H9 (cell line): Measurements from ENCODE around the gene C2CD2. TPM values are rescaled to one million over a fixed set of nuclear protein-coding genes. Genes with fewer than 3 reads are reported as not detected.
A peak's percentile ranks its signal among the peaks of the same experiment; 100 is the strongest.

ENCODE experiments used
- DNase-seq: peaks from one replicate; pipeline ENCODE4 v3.0.0-alpha.2; 2017
- H2AFZ ChIP-seq: one replicate; pipeline ENCODE4 v1.6.1; 2013; ENCODE audit warnings: mild to moderate bottlenecking, low read length, control low read depth, moderate library complexity
- H2AK5ac ChIP-seq: 2 replicates; pipeline ENCODE4 v1.6.1; 2013; ENCODE audit warnings: low read length, control low read depth, mixed read lengths; ENCODE audit not compliant: insufficient read length
- H2BK120ac ChIP-seq: one replicate; pipeline ENCODE4 v1.6.1; 2013; ENCODE audit warnings: low read depth, mild to moderate bottlenecking, low read length, control low read depth, inconsistent platforms; ENCODE audit not compliant: poor library complexity, severe bottlenecking
- H2BK12ac ChIP-seq: 2 replicates; pipeline ENCODE4 v1.6.1; 2013; ENCODE audit warnings: low read length, control low read depth, mixed read lengths, low read depth; ENCODE audit not compliant: insufficient read length
- H2BK15ac ChIP-seq: 2 replicates; pipeline ENCODE4 v1.6.1; 2013; ENCODE audit warnings: low read depth, low read length, control low read depth
- H2BK20ac ChIP-seq: one replicate; pipeline ENCODE4 v1.6.1; 2013; ENCODE audit warnings: low read depth, mild to moderate bottlenecking, low read length, control low read depth, inconsistent platforms; ENCODE audit not compliant: poor library complexity, severe bottlenecking
- H2BK5ac ChIP-seq: 2 replicates; pipeline ENCODE4 v1.6.1; 2013; ENCODE audit warnings: low read length, control low read depth, mixed read lengths; ENCODE audit not compliant: insufficient read length
- H3K14ac ChIP-seq: 2 replicates; pipeline ENCODE4 v1.6.1; 2013; ENCODE audit warnings: low read length, control low read depth; ENCODE audit not compliant: insufficient read depth
- H3K18ac ChIP-seq: 2 replicates; pipeline ENCODE4 v1.6.1; 2013; ENCODE audit warnings: low read depth, mild to moderate bottlenecking, mixed read lengths, low read length, control low read depth; ENCODE audit not compliant: insufficient read length
- H3K23ac ChIP-seq: 2 replicates; pipeline ENCODE4 v1.6.1; 2013; ENCODE audit warnings: low read length, control low read depth, mixed read lengths, low read depth; ENCODE audit not compliant: insufficient read length
- H3K23me2 ChIP-seq: 2 replicates; pipeline ENCODE4 v1.6.1; 2013; ENCODE audit warnings: low read depth, mild to moderate bottlenecking, mixed read lengths, low read length, control low read depth; ENCODE audit not compliant: insufficient read length, poor library complexity, severe bottlenecking
- H3K27ac ChIP-seq: 2 replicates; pipeline ENCODE4 v1.5.1; 2013; ENCODE audit warnings: low read length, control low read depth, mixed read lengths, low read depth; ENCODE audit not compliant: insufficient read length
- H3K27me3 ChIP-seq: 2 replicates; pipeline ENCODE4 v1.6.1; 2013; ENCODE audit warnings: low read length, control low read depth, inconsistent platforms; ENCODE audit not compliant: insufficient read depth
- H3K4ac ChIP-seq: 2 replicates; pipeline ENCODE4 v1.6.1; 2013; ENCODE audit warnings: low read depth, mild to moderate bottlenecking, control low read depth, inconsistent platforms, low read length, moderate library complexity
- H3K4me1 ChIP-seq: 2 replicates; pipeline ENCODE4 v1.6.1; 2013; ENCODE audit warnings: low read length, control low read depth, inconsistent platforms; ENCODE audit not compliant: insufficient read depth
- H3K4me2 ChIP-seq: 2 replicates; pipeline ENCODE4 v1.6.1; 2013; ENCODE audit warnings: low read length, control low read depth, mixed read lengths; ENCODE audit not compliant: insufficient read length, insufficient read depth
- H3K56ac ChIP-seq: 2 replicates; pipeline ENCODE4 v1.6.1; 2013; ENCODE audit warnings: low read depth, mild to moderate bottlenecking, mixed read lengths, low read length, control low read depth; ENCODE audit not compliant: insufficient read length
- H3K79me1 ChIP-seq: 2 replicates; pipeline ENCODE4 v1.6.1; 2013; ENCODE audit warnings: low read depth, mild to moderate bottlenecking, moderate library complexity, low read length, control low read depth, inconsistent platforms; ENCODE audit not compliant: insufficient read depth, poor library complexity, severe bottlenecking
- H3K79me2 ChIP-seq: 2 replicates; pipeline ENCODE4 v1.6.1; 2013; ENCODE audit warnings: low read length, control low read depth, inconsistent platforms; ENCODE audit not compliant: insufficient read depth
- H3K9ac ChIP-seq: 2 replicates; pipeline ENCODE4 v1.6.1; 2013; ENCODE audit warnings: low read length, control low read depth, mixed read lengths; ENCODE audit not compliant: insufficient read length; ENCODE audit errors: extremely low read depth
- H3K9me3 ChIP-seq: one replicate; pipeline ENCODE4 v1.6.1; 2013; ENCODE audit warnings: low read depth, low read length, inconsistent platforms; ENCODE audit not compliant: control insufficient read depth
- H3T11ph ChIP-seq: one replicate; pipeline ENCODE4 v1.6.1; 2013; ENCODE audit warnings: mild to moderate bottlenecking, low read length, control low read depth, inconsistent platforms
- H4K20me1 ChIP-seq: one replicate; pipeline ENCODE4 v1.6.1; 2013; ENCODE audit not compliant: control insufficient read depth, insufficient read length, insufficient read depth
- H4K5ac ChIP-seq: 2 replicates; pipeline ENCODE4 v1.6.1; 2013; ENCODE audit warnings: low read depth, mild to moderate bottlenecking, mixed read lengths, low read length, control low read depth; ENCODE audit not compliant: insufficient read length
- H4K8ac ChIP-seq: replicated peaks from 2 replicates; pipeline ENCODE4 v1.6.1; 2013; ENCODE audit warnings: low read length, control low read depth, mixed read lengths, low read depth; ENCODE audit not compliant: insufficient read length
- H4K91ac ChIP-seq: 2 replicates; pipeline ENCODE4 v1.6.1; 2013; ENCODE audit warnings: low read depth, mild to moderate bottlenecking, moderate library complexity, mixed read lengths, low read length, control low read depth; ENCODE audit not compliant: insufficient read length
- H3K27ac Mint-ChIP-seq, 3 experiments: 2 replicates in 2 of 3; 3 replicates in 1 of 3; pipeline ENCODE4 v1.8.0; 2020 to 2021; ENCODE audit warnings: mixed read lengths in 3 of 3, mild to moderate bottlenecking in 1 of 3, moderate library complexity in 1 of 3
- H3K27me3 Mint-ChIP-seq: 2 replicates; pipeline ENCODE4 v1.8.0; 2021; ENCODE audit warnings: low read depth, mild to moderate bottlenecking, moderate library complexity, mixed read lengths
- H3K36me3 Mint-ChIP-seq, 3 experiments: 2 replicates in 2 of 3; 3 replicates in 1 of 3; pipeline ENCODE4 v1.8.0; 2020 to 2021; ENCODE audit warnings: low read depth in 3 of 3, mixed read lengths in 3 of 3; ENCODE audit not compliant: insufficient read depth in 1 of 3
- H3K4me1 Mint-ChIP-seq, 2 experiments: 2 replicates each; pipeline ENCODE4 v1.8.0; 2020; ENCODE audit warnings: mixed read lengths in 2 of 2
- H3K4me3 Mint-ChIP-seq, 2 experiments: 2 replicates in 1 of 2; 3 replicates in 1 of 2; pipeline ENCODE4 v1.8.0; 2020 to 2021; ENCODE audit warnings: mild to moderate bottlenecking in 2 of 2, mixed read lengths in 2 of 2, moderate library complexity in 1 of 2
- H3K9me3 Mint-ChIP-seq, 2 experiments: 2 replicates in 1 of 2; 3 replicates in 1 of 2; pipeline ENCODE4 v1.8.0; 2020; ENCODE audit warnings: mild to moderate bottlenecking in 2 of 2, mixed read lengths in 2 of 2, moderate library complexity in 1 of 2
- WGBS: extraction: QIAGEN DNeasy Blood & Tissue Kit; methylation state at CpG from one replicate; pipeline ENCODE4 v1.1.7; 2013; ENCODE audit warnings: missing lambda C conversion rate, low lambda C conversion rate, mixed read lengths; ENCODE audit not compliant: insufficient read length; ENCODE audit errors: extremely low coverage; 5-methylcytosine and 5-hydroxymethylcytosine counted together
- total RNA-seq: library from RNA; stranded (reverse); gene quantifications from 2 replicates; pipeline ENCODE4 v1.2.1, GENCODE V29; 2021
- TF ChIP-seq, protein P1 (sequence below): fragments of 200-600 bp; sonication (generic); conservative IDR thresholded peaks from 3 replicates; pipeline ENCODE4 v1.8.0; 2021; ENCODE audit warnings: antibody characterized with exemption, mild to moderate bottlenecking

C2CD2 gene
- total RNA-seq, 1 experiment from 2014 or later = 14.6 TPM

- Histone ChIP-seq H2AFZ (no peak overlapping the region), H2BK15ac (no peak overlapping the region), H4K91ac (no peak overlapping the region), H3K9ac (no peak overlapping the region), H3K4me2 (no peak overlapping the region), H3K18ac (no peak overlapping the region), H3K27ac (no peak overlapping the region), H2BK20ac (no peak overlapping the region), H3K14ac (peak overlapping the region; percentile 47), H2BK5ac (no peak overlapping the region), H3T11ph (no peak overlapping the region), H2AK5ac (no peak overlapping the region), H3K79me1 (no peaks in the 10 kb centered on the region), H3K27me3 (no peaks in the 10 kb centered on the region), H3K79me2 (no peaks in the 10 kb centered on the region), H3K4ac (no peak overlapping the region), H4K20me1 (no peaks in the 10 kb centered on the region), H3K9me3 (no peaks in the 10 kb centered on the region), H4K5ac (no peak overlapping the region), H3K56ac (no peak overlapping the region), H2BK120ac (no peak overlapping the region), H3K23me2 (no peaks in the 10 kb centered on the region), H3K23ac (no peak overlapping the region), H2BK12ac (no peak overlapping the region), H4K8ac (no peak overlapping the region), H3K4me1 (no peaks in the 10 kb centered on the region)
- no peaks in the 10 kb centered on the region for H3K36me3 Mint-ChIP-seq
- H3K4me1 Mint-ChIP-seq = peaks cover 14 to 15% of the 10 kb centered on the region in 2 experiments
- TF ChIP-seq, protein P1, sequence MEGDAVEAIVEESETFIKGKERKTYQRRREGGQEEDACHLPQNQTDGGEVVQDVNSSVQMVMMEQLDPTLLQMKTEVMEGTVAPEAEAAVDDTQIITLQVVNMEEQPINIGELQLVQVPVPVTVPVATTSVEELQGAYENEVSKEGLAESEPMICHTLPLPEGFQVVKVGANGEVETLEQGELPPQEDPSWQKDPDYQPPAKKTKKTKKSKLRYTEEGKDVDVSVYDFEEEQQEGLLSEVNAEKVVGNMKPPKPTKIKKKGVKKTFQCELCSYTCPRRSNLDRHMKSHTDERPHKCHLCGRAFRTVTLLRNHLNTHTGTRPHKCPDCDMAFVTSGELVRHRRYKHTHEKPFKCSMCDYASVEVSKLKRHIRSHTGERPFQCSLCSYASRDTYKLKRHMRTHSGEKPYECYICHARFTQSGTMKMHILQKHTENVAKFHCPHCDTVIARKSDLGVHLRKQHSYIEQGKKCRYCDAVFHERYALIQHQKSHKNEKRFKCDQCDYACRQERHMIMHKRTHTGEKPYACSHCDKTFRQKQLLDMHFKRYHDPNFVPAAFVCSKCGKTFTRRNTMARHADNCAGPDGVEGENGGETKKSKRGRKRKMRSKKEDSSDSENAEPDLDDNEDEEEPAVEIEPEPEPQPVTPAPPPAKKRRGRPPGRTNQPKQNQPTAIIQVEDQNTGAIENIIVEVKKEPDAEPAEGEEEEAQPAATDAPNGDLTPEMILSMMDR = no peak
- no peak overlapping the region; a peak in 1 of 7 replicates for H3K27ac Mint-ChIP-seq
- no CpG with 5 or more reads among the region's 14 CpGs for WGBS
- no peak for DNase-seq
- H3K9me3 Mint-ChIP-seq = no peaks in the 10 kb centered on the region
- H3K4me3 Mint-ChIP-seq = no peak overlapping the region
- peaks cover 10% of the 10 kb centered on the region for H3K27me3 Mint-ChIP-seq
These were observed 7.5 kb upstream of the C2CD2 start for GRCh38 chr21:41961282-41961701.
